Prostate gland (tissue), 2 donors: ENCODE results near the gene SGSM1.

ENCODE experiments used
- POLR2A ChIP-seq: fragments of 450-650 bp; IDR thresholded peaks from one replicate; pipeline ENCODE4 v1.6.1; 2016; ENCODE audit warnings: antibody characterized with exemption, mild to moderate bottlenecking
- TF ChIP-seq, protein P1 (sequence below), 4 experiments: fragments of 200-600 bp in 2 of 4; fragments of 450-650 bp in 2 of 4; sonication (generic) in 2 of 4; IDR thresholded peaks; 1 replicate in 3 of 4; 2 replicates in 1 of 4; pipeline ENCODE4 v1.5.1; 2016 to 2019; ENCODE audit warnings: antibody characterized with exemption in 4 of 4, mild to moderate bottlenecking in 2 of 4, moderate library complexity in 2 of 4

DNA sequence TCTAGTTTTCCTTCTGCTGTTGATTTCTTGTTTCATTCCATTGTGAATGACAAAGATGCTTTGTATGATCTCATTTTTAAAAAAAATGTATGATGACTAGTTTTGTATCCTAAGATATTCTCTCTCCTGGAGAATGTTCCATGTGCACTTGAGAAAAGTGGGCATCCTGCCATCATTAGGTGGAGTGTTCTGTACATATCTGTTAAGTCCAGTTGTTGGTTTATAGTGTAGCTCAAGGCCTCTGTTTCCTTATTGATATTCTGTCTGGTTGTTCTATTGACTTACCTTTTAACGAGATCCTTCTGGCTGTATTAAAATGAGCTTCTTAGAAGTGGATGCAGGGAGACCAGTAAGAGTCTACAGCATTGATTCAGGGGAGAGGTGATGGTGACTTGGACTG lies 35.2 kb downstream of the SGSM1 start:
- TF ChIP-seq, protein P1, sequence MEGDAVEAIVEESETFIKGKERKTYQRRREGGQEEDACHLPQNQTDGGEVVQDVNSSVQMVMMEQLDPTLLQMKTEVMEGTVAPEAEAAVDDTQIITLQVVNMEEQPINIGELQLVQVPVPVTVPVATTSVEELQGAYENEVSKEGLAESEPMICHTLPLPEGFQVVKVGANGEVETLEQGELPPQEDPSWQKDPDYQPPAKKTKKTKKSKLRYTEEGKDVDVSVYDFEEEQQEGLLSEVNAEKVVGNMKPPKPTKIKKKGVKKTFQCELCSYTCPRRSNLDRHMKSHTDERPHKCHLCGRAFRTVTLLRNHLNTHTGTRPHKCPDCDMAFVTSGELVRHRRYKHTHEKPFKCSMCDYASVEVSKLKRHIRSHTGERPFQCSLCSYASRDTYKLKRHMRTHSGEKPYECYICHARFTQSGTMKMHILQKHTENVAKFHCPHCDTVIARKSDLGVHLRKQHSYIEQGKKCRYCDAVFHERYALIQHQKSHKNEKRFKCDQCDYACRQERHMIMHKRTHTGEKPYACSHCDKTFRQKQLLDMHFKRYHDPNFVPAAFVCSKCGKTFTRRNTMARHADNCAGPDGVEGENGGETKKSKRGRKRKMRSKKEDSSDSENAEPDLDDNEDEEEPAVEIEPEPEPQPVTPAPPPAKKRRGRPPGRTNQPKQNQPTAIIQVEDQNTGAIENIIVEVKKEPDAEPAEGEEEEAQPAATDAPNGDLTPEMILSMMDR (IDR thresholded peaks at IDR 0.05), result no peak
- no peak for TF ChIP-seq POLR2A
